ENCODE measurements around the gene GABARAP.
"Not testable (repeated sequence)": the region's sequence is repeated elsewhere in the genome, so short reads cannot be mapped to it uniquely, and the experiment has no call there.

Gene GABARAP

GRCh38 chr17:7248796-7249195 lies 6.5 kb upstream of the GABARAP start:
- H3K36me3 ChIP-seq (ENCODE audit: control insufficient read depth in 1 of 2, insufficient read depth in 2 of 2, low read depth in 1 of 2, low read length in 2 of 2): peaks cover 22 to 29% of the 10 kb centered on the region in 2 experiments
- peak overlapping the region in 1 of 2 experiments; percentile 41 for H3K23ac ChIP-seq (ENCODE audit: low read length in 2 of 2)
- no peak overlapping the region for H2AFZ ChIP-seq (ENCODE audit: low read depth, low read length)
- peak overlapping the region; percentile 43 for H3K9ac ChIP-seq (ENCODE audit: low read length)
- H3K79me1 ChIP-seq (replicated peaks; ENCODE audit: low read length, poor library complexity, severe bottlenecking): peaks cover 11% of the 10 kb centered on the region
- no peak overlapping the region for H4K91ac ChIP-seq (ENCODE audit: low read length)
- 90% methylated on average over 4 of the region's 4 CpGs for WGBS
- no peaks in the 10 kb centered on the region for H3K27me3 ChIP-seq (ENCODE audit: control insufficient read depth in 1 of 2, insufficient read depth in 1 of 2, low read length in 2 of 2)
- H3K9me3 ChIP-seq (ENCODE audit: control insufficient read depth, low read length): no peaks in the 10 kb centered on the region
- H3K4me2 ChIP-seq (ENCODE audit: low read length, poor library complexity, severe bottlenecking): no peak overlapping the region
- no peak overlapping the region for H2BK5ac ChIP-seq (ENCODE audit: low read depth, low read length, poor library complexity, severe bottlenecking)
- H2BK120ac ChIP-seq (ENCODE audit: low read depth, low read length): no peak overlapping the region
- no peak overlapping the region for H3K4ac ChIP-seq (ENCODE audit: low read depth in 1 of 2, low read length in 2 of 2)
- peaks cover 16% of the 10 kb centered on the region for H3K4me1 ChIP-seq (ENCODE audit: control insufficient read depth, insufficient read depth, low read depth, low read length)
- H2AK5ac ChIP-seq (ENCODE audit: low read length, severe bottlenecking): no peak overlapping the region
- no peak overlapping the region for H3K4me3 ChIP-seq (ENCODE audit: insufficient read depth in 1 of 2, low read depth in 1 of 2, low read length in 2 of 2)
- H2BK12ac ChIP-seq (ENCODE audit: low read length in 2 of 2): no peak overlapping the region
- H2BK15ac ChIP-seq (ENCODE audit: low read depth, poor library complexity, severe bottlenecking): no peak overlapping the region
- peak overlapping the region; percentile 40 for H4K8ac ChIP-seq (ENCODE audit: low read length)
- no peak overlapping the region for H3K14ac ChIP-seq (ENCODE audit: low read length in 2 of 2)
- no peak for DNase-seq
- no peak overlapping the region for H3K18ac ChIP-seq (ENCODE audit: low read depth in 1 of 2, low read length in 2 of 2)
- H3K27ac ChIP-seq (ENCODE audit: low read length, poor library complexity, severe bottlenecking): no peak overlapping the region

GRCh38 chr17:7246779-7247178 lies 4.5 kb upstream of the GABARAP start:
- Histone ChIP-seq H3K4ac (ENCODE audit: low read depth in 1 of 2, low read length in 2 of 2) (no peak overlapping the region), H2AK5ac (ENCODE audit: low read length, severe bottlenecking) (no peak overlapping the region), H3K14ac (ENCODE audit: low read length in 2 of 2) (no peak overlapping the region), H3K36me3 (ENCODE audit: control insufficient read depth in 1 of 2, insufficient read depth in 2 of 2, low read depth in 1 of 2, low read length in 2 of 2) (peaks cover 23 to 30% of the 10 kb centered on the region in 2 experiments), H3K4me2 (ENCODE audit: low read length, poor library complexity, severe bottlenecking) (no peak overlapping the region), H3K9me3 (ENCODE audit: control insufficient read depth, low read length) (no peaks in the 10 kb centered on the region), H3K27me3 (ENCODE audit: control insufficient read depth in 1 of 2, insufficient read depth in 1 of 2, low read length in 2 of 2) (no peaks in the 10 kb centered on the region), H3K79me1 (replicated peaks; ENCODE audit: low read length, poor library complexity, severe bottlenecking) (peaks cover 13% of the 10 kb centered on the region), H2BK15ac (ENCODE audit: low read depth, poor library complexity, severe bottlenecking) (no peak overlapping the region), H2BK120ac (ENCODE audit: low read depth, low read length) (no peak overlapping the region), H2BK5ac (ENCODE audit: low read depth, low read length, poor library complexity, severe bottlenecking) (no peak overlapping the region), H4K8ac (ENCODE audit: low read length) (no peak overlapping the region), H3K4me3 (ENCODE audit: insufficient read depth in 1 of 2, low read depth in 1 of 2, low read length in 2 of 2) (no peak overlapping the region), H3K9ac (ENCODE audit: low read length) (peak overlapping the region; percentile 12), H3K4me1 (ENCODE audit: control insufficient read depth, insufficient read depth, low read depth, low read length) (peaks cover 19% of the 10 kb centered on the region), H2BK12ac (ENCODE audit: low read length in 2 of 2) (no peak overlapping the region), H4K91ac (ENCODE audit: low read length) (no peak overlapping the region), H3K23ac (ENCODE audit: low read length in 2 of 2) (no peak overlapping the region), H3K27ac (ENCODE audit: low read length, poor library complexity, severe bottlenecking) (no peak overlapping the region), H3K18ac (ENCODE audit: low read depth in 1 of 2, low read length in 2 of 2) (no peak overlapping the region), H2AFZ (ENCODE audit: low read depth, low read length) (no peak overlapping the region)
- WGBS: 96% methylated on average over 3 of the region's 5 CpGs
- no peak for DNase-seq

GRCh38 chr17:7243838-7244237 lies 1.6 kb upstream of the GABARAP start:
- H3K4me1 ChIP-seq (ENCODE audit: control insufficient read depth, insufficient read depth, low read depth, low read length): peaks cover 16% of the 10 kb centered on the region
- H4K91ac ChIP-seq (ENCODE audit: low read length); H2BK15ac ChIP-seq (ENCODE audit: low read depth, poor library complexity, severe bottlenecking); H3K23ac ChIP-seq (ENCODE audit: low read length in 2 of 2); H2BK5ac ChIP-seq (ENCODE audit: low read depth, low read length, poor library complexity, severe bottlenecking); H3K9me3 ChIP-seq (ENCODE audit: control insufficient read depth, low read length); H3K4ac ChIP-seq (ENCODE audit: low read depth in 1 of 2, low read length in 2 of 2); H2AK5ac ChIP-seq (ENCODE audit: low read length, severe bottlenecking); H3K14ac ChIP-seq (ENCODE audit: low read length in 2 of 2); DNase-seq; H2BK12ac ChIP-seq (ENCODE audit: low read length in 2 of 2); H2BK120ac ChIP-seq (ENCODE audit: low read depth, low read length); H2AFZ ChIP-seq (ENCODE audit: low read depth, low read length); H3K27ac ChIP-seq (ENCODE audit: low read length, poor library complexity, severe bottlenecking); H3K18ac ChIP-seq (ENCODE audit: low read depth in 1 of 2, low read length in 2 of 2); H3K27me3 ChIP-seq (ENCODE audit: control insufficient read depth in 1 of 2, insufficient read depth in 1 of 2, low read length in 2 of 2); H3K4me2 ChIP-seq (ENCODE audit: low read length, poor library complexity, severe bottlenecking): not testable (repeated sequence)
- H3K79me1 ChIP-seq (replicated peaks; ENCODE audit: low read length, poor library complexity, severe bottlenecking): peaks cover 14% of the 10 kb centered on the region
- peak overlapping the region in 1 of 2 experiments; percentile 89 for H3K4me3 ChIP-seq (ENCODE audit: insufficient read depth in 1 of 2, low read depth in 1 of 2, low read length in 2 of 2)
- peak overlapping the region; percentile 97 for H3K9ac ChIP-seq (ENCODE audit: low read length)
- peak overlapping the region; percentile 51 for H4K8ac ChIP-seq (ENCODE audit: low read length)
- 88% methylated on average over 10 of the region's 10 CpGs for WGBS
- peaks cover 32 to 47% of the 10 kb centered on the region in 2 experiments for H3K36me3 ChIP-seq (ENCODE audit: control insufficient read depth in 1 of 2, insufficient read depth in 2 of 2, low read depth in 1 of 2, low read length in 2 of 2)

GRCh38 chr17:7243453-7243729 lies 1.1 kb upstream of the GABARAP start:
- H3K4me3 ChIP-seq (ENCODE audit: insufficient read depth in 1 of 2, low read depth in 1 of 2, low read length in 2 of 2): peak overlapping the region; percentile 89 to 98
- peak overlapping the region in 1 of 2 experiments; percentile 84 for H3K23ac ChIP-seq (ENCODE audit: low read length in 2 of 2)
- H2BK120ac ChIP-seq (ENCODE audit: low read depth, low read length): peak overlapping the region; percentile 12
- H4K8ac ChIP-seq (ENCODE audit: low read length): peak overlapping the region; percentile 41
- H3K27ac ChIP-seq (ENCODE audit: low read length, poor library complexity, severe bottlenecking): peak overlapping the region; percentile 47
- H3K9ac ChIP-seq (ENCODE audit: low read length): peak overlapping the region; percentile 97
- 69% methylated on average over 2 of the region's 2 CpGs for WGBS
- peaks cover 32 to 47% of the 10 kb centered on the region in 2 experiments for H3K36me3 ChIP-seq (ENCODE audit: control insufficient read depth in 1 of 2, insufficient read depth in 2 of 2, low read depth in 1 of 2, low read length in 2 of 2)
- H3K18ac ChIP-seq (ENCODE audit: low read depth in 1 of 2, low read length in 2 of 2): peak overlapping the region in 1 of 2 experiments; percentile 90
- H2AK5ac ChIP-seq (ENCODE audit: low read length, severe bottlenecking): peak overlapping the region; percentile 31
- no peak overlapping the region for H2BK15ac ChIP-seq (ENCODE audit: low read depth, poor library complexity, severe bottlenecking)
- H4K91ac ChIP-seq (ENCODE audit: low read length): no peak overlapping the region
- peak overlapping the region; percentile 36 to 96 for H3K4ac ChIP-seq (ENCODE audit: low read depth in 1 of 2, low read length in 2 of 2)
- no peak overlapping the region for H2BK5ac ChIP-seq (ENCODE audit: low read depth, low read length, poor library complexity, severe bottlenecking)
- no peaks in the 10 kb centered on the region for H3K9me3 ChIP-seq (ENCODE audit: control insufficient read depth, low read length)
- H3K14ac ChIP-seq (ENCODE audit: low read length in 2 of 2): peak overlapping the region in 1 of 2 experiments; percentile 80
- no peak overlapping the region for H2AFZ ChIP-seq (ENCODE audit: low read depth, low read length)
- H2BK12ac ChIP-seq (ENCODE audit: low read length in 2 of 2): peak overlapping the region; percentile 20 to 45
- peak overlapping the region; percentile 91 for H3K4me2 ChIP-seq (ENCODE audit: low read length, poor library complexity, severe bottlenecking)
- no peaks in the 10 kb centered on the region for H3K27me3 ChIP-seq (ENCODE audit: control insufficient read depth in 1 of 2, insufficient read depth in 1 of 2, low read length in 2 of 2)
- peaks cover 14% of the 10 kb centered on the region for H3K79me1 ChIP-seq (replicated peaks; ENCODE audit: low read length, poor library complexity, severe bottlenecking)
- no peak for DNase-seq
- H3K4me1 ChIP-seq (ENCODE audit: control insufficient read depth, insufficient read depth, low read depth, low read length): peaks cover 15% of the 10 kb centered on the region
